ENCODE measurements around the gene IGF1R. TPM values are rescaled to one million over a fixed set of nuclear protein-coding genes. Genes with fewer than 3 reads are reported as not detected.

Gene IGF1R
- total RNA-seq, 1 experiment from 2014 or later, result 16.3 TPM

DNA sequence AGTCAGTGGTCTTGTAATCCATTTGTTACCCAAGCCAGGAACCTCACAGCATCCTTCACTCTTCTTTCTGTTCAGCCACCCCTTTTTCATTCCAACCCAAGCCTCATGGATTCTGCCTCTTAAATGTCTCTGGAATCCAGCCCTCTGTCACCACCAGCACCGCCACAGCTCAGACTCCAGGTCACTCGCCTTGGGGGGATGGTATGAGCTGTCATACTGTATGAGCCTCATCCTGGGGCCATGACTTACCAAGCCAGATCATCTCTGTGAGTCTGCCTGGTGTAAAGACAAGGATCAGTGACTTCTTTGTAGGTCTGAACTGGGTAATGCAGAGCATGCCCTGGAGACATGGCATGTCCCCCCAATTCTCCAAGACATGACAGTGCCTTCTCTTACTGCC, 279.7 kb downstream of the IGF1R start (continued):
- TF ChIP-seq, protein P1, sequence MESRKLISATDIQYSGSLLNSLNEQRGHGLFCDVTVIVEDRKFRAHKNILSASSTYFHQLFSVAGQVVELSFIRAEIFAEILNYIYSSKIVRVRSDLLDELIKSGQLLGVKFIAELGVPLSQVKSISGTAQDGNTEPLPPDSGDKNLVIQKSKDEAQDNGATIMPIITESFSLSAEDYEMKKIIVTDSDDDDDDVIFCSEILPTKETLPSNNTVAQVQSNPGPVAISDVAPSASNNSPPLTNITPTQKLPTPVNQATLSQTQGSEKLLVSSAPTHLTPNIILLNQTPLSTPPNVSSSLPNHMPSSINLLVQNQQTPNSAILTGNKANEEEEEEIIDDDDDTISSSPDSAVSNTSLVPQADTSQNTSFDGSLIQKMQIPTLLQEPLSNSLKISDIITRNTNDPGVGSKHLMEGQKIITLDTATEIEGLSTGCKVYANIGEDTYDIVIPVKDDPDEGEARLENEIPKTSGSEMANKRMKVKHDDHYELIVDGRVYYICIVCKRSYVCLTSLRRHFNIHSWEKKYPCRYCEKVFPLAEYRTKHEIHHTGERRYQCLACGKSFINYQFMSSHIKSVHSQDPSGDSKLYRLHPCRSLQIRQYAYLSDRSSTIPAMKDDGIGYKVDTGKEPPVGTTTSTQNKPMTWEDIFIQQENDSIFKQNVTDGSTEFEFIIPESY (IDR thresholded peaks at IDR 0.05; ENCODE audit: extremely low read depth, insufficient replicate concordance, low read length), result no peak
- no peak for TF ChIP-seq JUND (IDR thresholded peaks at IDR 0.05)

DNA sequence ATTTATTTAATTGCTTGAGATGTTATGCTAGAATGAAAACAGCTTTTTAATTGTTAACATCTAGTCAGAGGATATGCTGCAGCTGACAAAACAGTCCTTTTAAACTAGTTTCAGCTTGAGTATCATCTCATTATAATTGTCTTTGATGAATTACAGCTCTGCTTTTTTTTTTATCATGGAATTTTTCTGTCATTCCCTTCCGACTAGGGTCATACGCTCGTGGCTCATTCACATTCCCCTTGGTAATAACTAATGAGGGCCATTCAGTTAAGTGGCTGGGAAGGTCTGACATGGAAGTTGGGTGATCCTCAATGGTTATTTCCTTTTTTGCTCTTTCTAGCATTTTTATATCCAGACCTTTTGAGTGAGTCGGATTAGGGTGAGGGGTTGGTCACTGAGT, 282.2 kb downstream of the IGF1R start:
- Histone ChIP-seq H3K9ac (ENCODE audit: low read length) (no peak overlapping the region), H3K36me3 (ENCODE audit: control insufficient read depth in 1 of 2, insufficient read depth in 2 of 2, low read length in 2 of 2) (no peaks in the 10 kb centered on the region), H3K4me3 (replicated peaks in 1 of 2; ENCODE audit: low read depth in 1 of 2, low read length in 2 of 2) (no peak overlapping the region), H3K27ac (ENCODE audit: low read depth, low read length) (no peak overlapping the region), H3K9me3 (ENCODE audit: control insufficient read depth in 1 of 2, insufficient read depth in 1 of 2, low read depth in 1 of 2, low read length in 2 of 2) (no peaks in the 10 kb centered on the region), H3K4me2 (ENCODE audit: low read length) (no peak overlapping the region), H3K79me2 (ENCODE audit: insufficient read depth, low read length) (no peaks in the 10 kb centered on the region), H3K9me2 (ENCODE audit: insufficient read depth) (no peaks in the 10 kb centered on the region), H3K4me1 (ENCODE audit: control insufficient read depth in 1 of 2, insufficient read depth in 2 of 2, low read length in 2 of 2) (no peaks in the 10 kb centered on the region), H4K20me1 (ENCODE audit: insufficient read depth) (no peaks in the 10 kb centered on the region), H2AFZ (ENCODE audit: low read depth, low read length, poor library complexity, severe bottlenecking) (no peak overlapping the region), H3K27me3 (ENCODE audit: insufficient read depth, low read length) (no peaks in the 10 kb centered on the region)
- CTCF ChIA-PET, result no interaction called here
- intact Hi-C loops (cut with micrococcal nuclease), result no loop called here
- TF ChIP-seq CEBPB (IDR thresholded peaks at IDR 0.05; ENCODE audit: low read depth) (no peak), SP1 (IDR thresholded peaks at IDR 0.05; ENCODE audit: low read depth) (no peak), SIN3A (IDR thresholded peaks at IDR 0.05; ENCODE audit: low read depth) (no peak), ZNF274 (IDR thresholded peaks at IDR 0.05; ENCODE audit: low read depth, low read length) (no peak), RAD21 (IDR thresholded peaks at IDR 0.05; ENCODE audit: low read depth) (no peak), ELF1 (IDR thresholded peaks at IDR 0.05; ENCODE audit: borderline replicate concordance, low read depth) (no peak), TCF7L2 (IDR thresholded peaks at IDR 0.05; ENCODE audit: borderline replicate concordance, extremely low read depth, insufficient read depth, insufficient read length) (no peak), CBX3 (IDR thresholded peaks at IDR 0.05; ENCODE audit: low read depth) (no peak), EZH2 (IDR thresholded peaks at IDR 0.05) (no peak), FOSL1 (IDR thresholded peaks at IDR 0.05; ENCODE audit: low read depth) (no peak), POLR2A (IDR thresholded peaks at IDR 0.05; ENCODE audit: borderline replicate concordance, extremely low read depth, insufficient read depth, insufficient read length) (no peak), EGR1 (IDR thresholded peaks at IDR 0.05; ENCODE audit: low read depth) (no peak)
- TF ChIP-seq, protein P2, sequence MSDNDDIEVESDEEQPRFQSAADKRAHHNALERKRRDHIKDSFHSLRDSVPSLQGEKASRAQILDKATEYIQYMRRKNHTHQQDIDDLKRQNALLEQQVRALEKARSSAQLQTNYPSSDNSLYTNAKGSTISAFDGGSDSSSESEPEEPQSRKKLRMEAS (IDR thresholded peaks at IDR 0.05), result no peak
- TF ChIP-seq, protein P3, sequence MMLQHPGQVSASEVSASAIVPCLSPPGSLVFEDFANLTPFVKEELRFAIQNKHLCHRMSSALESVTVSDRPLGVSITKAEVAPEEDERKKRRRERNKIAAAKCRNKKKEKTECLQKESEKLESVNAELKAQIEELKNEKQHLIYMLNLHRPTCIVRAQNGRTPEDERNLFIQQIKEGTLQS (IDR thresholded peaks at IDR 0.05), result no peak
- TF ChIP-seq, protein P4, sequence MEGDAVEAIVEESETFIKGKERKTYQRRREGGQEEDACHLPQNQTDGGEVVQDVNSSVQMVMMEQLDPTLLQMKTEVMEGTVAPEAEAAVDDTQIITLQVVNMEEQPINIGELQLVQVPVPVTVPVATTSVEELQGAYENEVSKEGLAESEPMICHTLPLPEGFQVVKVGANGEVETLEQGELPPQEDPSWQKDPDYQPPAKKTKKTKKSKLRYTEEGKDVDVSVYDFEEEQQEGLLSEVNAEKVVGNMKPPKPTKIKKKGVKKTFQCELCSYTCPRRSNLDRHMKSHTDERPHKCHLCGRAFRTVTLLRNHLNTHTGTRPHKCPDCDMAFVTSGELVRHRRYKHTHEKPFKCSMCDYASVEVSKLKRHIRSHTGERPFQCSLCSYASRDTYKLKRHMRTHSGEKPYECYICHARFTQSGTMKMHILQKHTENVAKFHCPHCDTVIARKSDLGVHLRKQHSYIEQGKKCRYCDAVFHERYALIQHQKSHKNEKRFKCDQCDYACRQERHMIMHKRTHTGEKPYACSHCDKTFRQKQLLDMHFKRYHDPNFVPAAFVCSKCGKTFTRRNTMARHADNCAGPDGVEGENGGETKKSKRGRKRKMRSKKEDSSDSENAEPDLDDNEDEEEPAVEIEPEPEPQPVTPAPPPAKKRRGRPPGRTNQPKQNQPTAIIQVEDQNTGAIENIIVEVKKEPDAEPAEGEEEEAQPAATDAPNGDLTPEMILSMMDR (IDR thresholded peaks at IDR 0.05 in 2 of 3, conservative IDR thresholded peaks at IDR 0.05 in 1 of 3; ENCODE audit: borderline replicate concordance in 1 of 3, insufficient read depth in 1 of 3, low read depth in 2 of 3, low read length in 2 of 3), result no peak
- TF ChIP-seq, protein P1 (IDR thresholded peaks at IDR 0.05; ENCODE audit: extremely low read depth, insufficient replicate concordance, low read length), result no peak
- ATAC-seq, result no peak
- RAD21 ChIA-PET (ENCODE audit: low non-redundant PET in 1 of 2, low total read pairs in 2 of 2, uncharacterized antibody in 2 of 2, unreplicated experiment in 2 of 2), result no interaction called here
- BruUV-seq (replicated peaks), result no TSS peak
- DNase-seq (ENCODE audit: low read depth, low spot score), result no peak
- POLR2A ChIA-PET, result no interaction called here
